Activated T-cell treated with anti-CD3 and anti-CD28 coated beads, Interleukin-2, amount 50 U/mL, for 24 hours (primary cell): ENCODE measurements around the gene PLSCR5.
A peak's percentile ranks its signal among the peaks of the same experiment; 100 is the strongest.

ENCODE experiments used
- DNase-seq: peaks from one replicate; pipeline ENCODE4 v3.0.0-alpha.2; 2020
- H3K27ac Mint-ChIP-seq: 2 replicates; pipeline ENCODE4 v1.8.0; 2020; ENCODE audit warnings: mild to moderate bottlenecking, mixed read lengths
- H3K27me3 Mint-ChIP-seq: 2 replicates; pipeline ENCODE4 v1.8.0; 2020; ENCODE audit warnings: mixed read lengths
- H3K36me3 Mint-ChIP-seq: 2 replicates; pipeline ENCODE4 v1.8.0; 2020; ENCODE audit warnings: low read depth, mixed read lengths
- H3K4me1 Mint-ChIP-seq: 2 replicates; pipeline ENCODE4 v1.8.0; 2020; ENCODE audit warnings: low read depth, mixed read lengths
- H3K4me3 Mint-ChIP-seq: 2 replicates; pipeline ENCODE4 v1.8.0; 2020; ENCODE audit warnings: mild to moderate bottlenecking, moderate library complexity, mixed read lengths
- H3K9me3 Mint-ChIP-seq: 2 replicates; pipeline ENCODE4 v1.8.0; 2020; ENCODE audit warnings: mixed read lengths

The PLSCR5 gene

GRCh38 chr3:146561879-146562278, 43.3 kb downstream of the PLSCR5 start:
- Mint-ChIP-seq H3K27me3 (peaks cover 7% of the 10 kb centered on the region), H3K27ac (no peak overlapping the region), H3K9me3 (no peaks in the 10 kb centered on the region), H3K4me1 (no peaks in the 10 kb centered on the region), H3K36me3 (no peaks in the 10 kb centered on the region), H3K4me3 (no peak overlapping the region)
- DNase-seq, result no peak

DNA sequence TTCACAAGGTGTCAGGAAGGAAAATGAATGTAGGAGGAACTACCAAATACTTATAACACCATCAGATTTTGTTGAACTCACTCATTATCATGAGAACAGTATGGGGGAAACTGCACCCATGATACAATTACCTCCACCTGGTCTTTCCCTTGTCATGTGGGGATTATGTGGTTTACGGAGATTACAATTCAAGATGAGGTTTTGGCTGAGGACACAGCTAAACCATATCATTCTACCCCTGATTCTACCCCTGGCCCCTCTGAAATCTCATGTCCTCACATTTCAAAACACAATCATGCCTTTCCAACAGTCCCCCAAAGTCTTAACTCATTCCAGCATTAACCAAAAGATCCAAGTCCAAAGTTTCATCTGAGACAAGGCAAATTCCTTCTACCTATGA, 43.7 kb downstream of the PLSCR5 start:
- no peak overlapping the region for H3K4me3 Mint-ChIP-seq
- no peaks in the 10 kb centered on the region for H3K4me1 Mint-ChIP-seq
- no peak overlapping the region for H3K27ac Mint-ChIP-seq
- no peaks in the 10 kb centered on the region for H3K9me3 Mint-ChIP-seq
- peaks cover 7% of the 10 kb centered on the region for H3K27me3 Mint-ChIP-seq
- H3K36me3 Mint-ChIP-seq, result no peaks in the 10 kb centered on the region
- no peak for DNase-seq

- Mint-ChIP-seq H3K4me1 (no peaks in the 10 kb centered on the region), H3K9me3 (no peaks in the 10 kb centered on the region), H3K27me3 (peaks cover 7% of the 10 kb centered on the region), H3K27ac (no peak overlapping the region), H3K4me3 (no peak overlapping the region), H3K36me3 (no peaks in the 10 kb centered on the region)
- no peak for DNase-seq
These were observed 44.5 kb downstream of the PLSCR5 start for GRCh38 chr3:146560678-146561077.

GRCh38 chr3:146559388-146559787, 45.8 kb downstream of the PLSCR5 start:
- no peak overlapping the region for H3K27ac Mint-ChIP-seq
- H3K9me3 Mint-ChIP-seq, result no peaks in the 10 kb centered on the region
- H3K4me1 Mint-ChIP-seq, result no peaks in the 10 kb centered on the region
- DNase-seq, result no peak
- no peak overlapping the region for H3K4me3 Mint-ChIP-seq
- peaks cover 7% of the 10 kb centered on the region for H3K27me3 Mint-ChIP-seq
- no peaks in the 10 kb centered on the region for H3K36me3 Mint-ChIP-seq

- peaks cover 5% of the 10 kb centered on the region for H3K4me1 Mint-ChIP-seq
- no peak for DNase-seq
- H3K4me3 Mint-ChIP-seq, result no peak overlapping the region
- no peaks in the 10 kb centered on the region for H3K9me3 Mint-ChIP-seq
- H3K27ac Mint-ChIP-seq, result no peak overlapping the region
- peaks cover 7% of the 10 kb centered on the region for H3K27me3 Mint-ChIP-seq
- H3K36me3 Mint-ChIP-seq, result no peaks in the 10 kb centered on the region
These were observed 46.4 kb downstream of the PLSCR5 start for GRCh38 chr3:146558781-146559180.

GRCh38 chr3:146557745-146558144, 47.4 kb downstream of the PLSCR5 start:
- no peak overlapping the region for H3K27ac Mint-ChIP-seq
- no peaks in the 10 kb centered on the region for H3K36me3 Mint-ChIP-seq
- peaks cover 4% of the 10 kb centered on the region for H3K27me3 Mint-ChIP-seq
- peaks cover 6% of the 10 kb centered on the region for H3K4me1 Mint-ChIP-seq
- DNase-seq, result no peak
- no peak overlapping the region for H3K4me3 Mint-ChIP-seq
- no peaks in the 10 kb centered on the region for H3K9me3 Mint-ChIP-seq

DNA sequence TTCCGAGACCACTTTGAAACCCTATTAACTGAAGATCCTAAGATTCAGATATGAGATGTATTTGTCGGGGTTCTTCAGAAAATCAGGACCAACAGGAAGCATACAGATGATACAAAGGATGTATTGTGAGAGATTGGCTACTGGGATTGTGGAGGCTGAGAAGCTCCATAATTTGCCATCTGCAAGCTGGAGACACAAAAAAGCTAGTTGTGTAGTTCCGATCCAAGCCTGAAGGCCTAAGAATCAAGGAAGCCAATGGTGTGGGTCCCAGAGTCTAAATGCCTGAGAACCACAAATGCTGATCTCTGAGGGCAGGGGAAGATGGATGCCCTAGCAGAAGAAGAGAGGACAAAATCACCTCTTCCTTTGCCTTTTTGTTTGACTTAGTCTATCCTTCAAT, 49.8 kb downstream of the PLSCR5 start:
- H3K9me3 Mint-ChIP-seq, result no peaks in the 10 kb centered on the region
- H3K4me1 Mint-ChIP-seq, result peaks cover 17% of the 10 kb centered on the region
- no peak for DNase-seq
- H3K27me3 Mint-ChIP-seq, result peaks cover 3% of the 10 kb centered on the region
- no peak overlapping the region for H3K4me3 Mint-ChIP-seq
- H3K36me3 Mint-ChIP-seq, result no peaks in the 10 kb centered on the region
- H3K27ac Mint-ChIP-seq, result no peak overlapping the region

DNA sequence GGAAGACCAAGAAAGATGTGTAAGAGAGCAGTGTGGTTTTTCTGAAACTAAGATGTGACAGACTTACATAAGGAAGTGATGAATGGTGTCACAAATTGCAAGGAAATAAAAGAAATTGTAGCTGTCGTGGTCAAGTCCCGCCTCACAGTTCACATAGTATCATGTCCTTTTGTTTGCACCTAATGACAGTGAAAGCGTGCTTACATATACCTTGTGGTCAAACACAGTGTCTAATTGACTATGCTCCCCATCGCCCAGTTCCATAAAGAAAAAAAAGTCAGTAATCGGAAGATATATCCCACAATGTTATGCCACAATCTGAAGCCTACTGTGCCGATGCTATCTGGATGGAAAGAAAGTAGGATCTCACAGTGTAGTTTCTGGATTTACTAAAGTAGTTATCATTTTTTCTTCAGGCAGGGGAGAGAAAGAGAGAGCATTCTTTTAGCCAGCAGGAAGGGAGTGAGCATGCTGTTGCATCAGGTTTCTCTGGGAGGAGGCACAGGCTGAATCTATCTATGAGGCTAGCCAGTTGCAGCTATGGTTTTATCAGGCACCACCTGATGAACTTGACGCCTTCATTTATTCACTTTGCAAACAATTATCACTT, 50.9 kb downstream of the PLSCR5 start:
- Mint-ChIP-seq H3K4me3 (no peak overlapping the region), H3K27ac (no peak overlapping the region), H3K27me3 (peaks cover 3% of the 10 kb centered on the region), H3K4me1 (peaks cover 25% of the 10 kb centered on the region), H3K36me3 (no peaks in the 10 kb centered on the region), H3K9me3 (no peaks in the 10 kb centered on the region)
- no peak for DNase-seq

DNA sequence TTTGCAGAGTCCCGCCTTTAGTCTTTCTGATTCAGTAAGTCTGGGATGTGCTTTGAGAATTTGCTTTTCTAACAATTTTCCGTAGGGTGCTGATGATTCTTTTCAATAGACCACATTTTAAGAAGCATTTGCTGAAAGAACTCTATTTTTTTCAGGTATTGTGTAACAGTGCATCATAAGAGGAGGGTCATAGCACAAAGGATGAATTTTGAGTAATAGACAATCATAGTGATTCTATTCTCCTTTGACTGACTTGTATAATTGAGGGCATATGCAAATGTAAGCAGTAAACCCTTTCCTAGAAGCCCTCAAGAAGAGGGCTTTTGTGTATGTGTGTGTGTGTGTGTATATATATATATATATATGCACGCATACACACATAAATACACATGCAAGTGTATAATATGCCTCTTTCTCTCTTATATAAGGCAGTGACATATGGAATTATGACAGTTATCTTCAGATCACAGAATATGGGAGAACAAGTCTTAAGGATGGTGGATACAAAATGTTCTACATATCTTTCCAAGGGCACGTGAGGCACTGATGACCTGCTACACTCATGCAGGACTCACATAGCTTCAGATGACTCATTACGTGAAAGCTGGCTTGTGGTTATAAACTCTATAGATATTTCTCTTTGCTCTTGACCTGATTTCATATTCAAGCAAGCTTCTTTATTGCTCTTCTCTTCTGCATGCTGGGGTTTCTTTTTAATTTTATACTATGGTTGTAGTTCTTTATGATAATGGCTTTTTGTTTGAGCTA, 54.2 kb downstream of the PLSCR5 start:
- Mint-ChIP-seq H3K9me3 (no peaks in the 10 kb centered on the region), H3K36me3 (no peaks in the 10 kb centered on the region), H3K27me3 (peaks cover 3% of the 10 kb centered on the region), H3K27ac (peak overlapping the region; percentile 5), H3K4me1 (peaks cover 46% of the 10 kb centered on the region), H3K4me3 (no peak overlapping the region)
- DNase-seq, result no peak

DNA sequence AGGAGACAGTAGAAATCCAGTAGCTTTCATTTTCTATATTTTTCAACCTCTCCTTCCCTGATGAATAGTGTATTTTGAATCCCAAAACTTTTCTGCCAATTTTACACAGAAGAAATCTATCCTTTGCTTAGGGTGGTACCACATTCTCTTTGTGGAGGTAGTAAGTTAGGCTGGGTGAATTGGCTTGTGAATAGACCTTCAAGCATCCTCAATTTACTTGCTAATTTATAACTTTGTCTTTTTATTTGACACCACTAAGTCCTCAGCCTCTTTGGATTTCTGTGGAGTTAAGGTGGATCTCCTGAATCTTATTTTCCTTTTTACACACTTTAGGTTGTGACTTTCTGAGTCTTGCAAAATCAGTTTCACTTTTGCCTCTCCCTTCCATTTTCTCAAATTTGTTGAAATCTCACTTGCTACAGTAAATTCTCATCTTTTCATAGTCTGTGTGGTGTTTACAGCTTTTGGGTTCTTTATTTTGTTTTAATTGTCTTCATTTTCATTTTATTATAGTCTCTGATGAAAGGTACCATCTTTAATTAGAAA, 55.0 kb downstream of the PLSCR5 start:
- no peak overlapping the region for H3K4me3 Mint-ChIP-seq
- H3K36me3 Mint-ChIP-seq, result no peaks in the 10 kb centered on the region
- peaks cover 3% of the 10 kb centered on the region for H3K27me3 Mint-ChIP-seq
- DNase-seq, result no peak
- H3K9me3 Mint-ChIP-seq, result no peaks in the 10 kb centered on the region
- H3K27ac Mint-ChIP-seq, result no peak overlapping the region
- H3K4me1 Mint-ChIP-seq, result peaks cover 50% of the 10 kb centered on the region

GRCh38 chr3:146547235-146547835, 57.8 kb downstream of the PLSCR5 start:
- peaks cover 15% of the 10 kb centered on the region for H3K36me3 Mint-ChIP-seq
- H3K9me3 Mint-ChIP-seq, result no peaks in the 10 kb centered on the region
- DNase-seq, result no peak
- no peak overlapping the region for H3K27ac Mint-ChIP-seq
- H3K4me3 Mint-ChIP-seq, result no peak overlapping the region
- peaks cover 54% of the 10 kb centered on the region for H3K4me1 Mint-ChIP-seq
- no peaks in the 10 kb centered on the region for H3K27me3 Mint-ChIP-seq

DNA sequence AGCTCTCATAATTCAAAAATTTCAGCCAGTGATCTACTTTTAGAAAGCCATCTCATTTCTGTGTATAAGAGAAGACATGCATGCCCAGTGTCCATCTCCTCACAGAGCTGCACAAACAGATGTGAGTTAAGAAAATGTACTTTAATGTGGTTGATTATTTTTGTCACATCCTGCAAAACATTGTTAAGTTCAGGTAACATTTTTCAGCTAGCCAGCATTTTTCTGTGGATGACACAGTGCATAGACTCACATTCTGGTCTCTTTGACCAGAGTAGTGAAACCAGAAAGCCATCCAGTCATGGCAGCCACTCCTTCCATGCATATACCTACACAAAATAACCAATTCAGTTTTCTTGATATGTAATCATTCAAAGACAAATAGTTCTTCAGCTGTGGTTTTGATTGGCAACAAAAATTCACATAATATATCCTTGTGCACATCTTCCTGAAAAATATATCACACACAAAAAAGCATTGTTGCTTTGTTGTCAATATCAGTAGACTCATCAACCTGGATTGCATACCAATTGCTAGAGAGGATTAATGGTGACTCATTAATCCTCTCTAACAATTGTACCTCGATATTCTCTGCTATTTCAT, 58.7 kb downstream of the PLSCR5 start:
- H3K27ac Mint-ChIP-seq, result no peak overlapping the region
- no peaks in the 10 kb centered on the region for H3K9me3 Mint-ChIP-seq
- H3K27me3 Mint-ChIP-seq, result no peaks in the 10 kb centered on the region
- H3K4me3 Mint-ChIP-seq, result no peak overlapping the region
- peaks cover 62% of the 10 kb centered on the region for H3K4me1 Mint-ChIP-seq
- DNase-seq, result no peak
- H3K36me3 Mint-ChIP-seq, result peaks cover 23% of the 10 kb centered on the region

- Mint-ChIP-seq H3K27me3 (no peaks in the 10 kb centered on the region), H3K36me3 (peaks cover 37% of the 10 kb centered on the region), H3K27ac (peak overlapping the region; percentile 95), H3K4me3 (peak overlapping the region; percentile 91), H3K9me3 (no peaks in the 10 kb centered on the region), H3K4me1 (peaks cover 63% of the 10 kb centered on the region)
- DNase-seq, result no peak
These were observed 60.1 kb downstream of the PLSCR5 start for GRCh38 chr3:146544929-146545528.
